Neural progenitor cell (in vitro differentiated cells): ENCODE data around the gene MAGI3. TPM values are rescaled to one million over a fixed set of nuclear protein-coding genes. Genes with fewer than 3 reads are reported as not detected.

Source experiments
- DNase-seq: peaks from one replicate; pipeline ENCODE4 v3.0.0-alpha.2; 2016; ENCODE audit warnings: low spot score
- H2AFZ ChIP-seq: fragments of 200-600 bp; sonication (generic); replicated peaks from 2 replicates; pipeline ENCODE4 v1.6.1; 2016; ENCODE audit warnings: antibody characterized with exemption
- H3F3A ChIP-seq: fragments of 200-600 bp; sonication (generic); 2 replicates; pipeline ENCODE4 v1.6.1; 2016; ENCODE audit warnings: antibody characterized with exemption, low read depth
- H3K27ac ChIP-seq: fragments of 200-600 bp; sonication (generic); 2 replicates; pipeline ENCODE4 v1.5.1; 2016; ENCODE audit warnings: mild to moderate bottlenecking
- H3K27me3 ChIP-seq: fragments of 200-600 bp; sonication (generic); 2 replicates; pipeline ENCODE4 v1.6.1; 2016; ENCODE audit warnings: mild to moderate bottlenecking, moderate library complexity
- H3K36me3 ChIP-seq: fragments of 200-600 bp; sonication (generic); 2 replicates; pipeline ENCODE4 v1.5.1; 2016
- H3K4me1 ChIP-seq: fragments of 200-600 bp; sonication (generic); 2 replicates; pipeline ENCODE4 v1.6.1; 2016; ENCODE audit warnings: mixed run types
- H3K4me2 ChIP-seq: fragments of 200-600 bp; sonication (generic); 2 replicates; pipeline ENCODE4 v1.6.1; 2016
- H3K4me3 ChIP-seq: fragments of 200-600 bp; sonication (generic); 2 replicates; pipeline ENCODE4 v1.5.1; 2016
- H3K79me2 ChIP-seq: fragments of 200-600 bp; sonication (generic); 2 replicates; pipeline ENCODE4 v1.6.1; 2016; ENCODE audit warnings: low read depth
- H3K9ac ChIP-seq: fragments of 200-600 bp; sonication (generic); 2 replicates; pipeline ENCODE4 v1.6.1; 2016
- H3K9me3 ChIP-seq: fragments of 200-600 bp; sonication (generic); 2 replicates; pipeline ENCODE4 v1.5.1; 2016; ENCODE audit warnings: low read depth
- H4K20me1 ChIP-seq: fragments of 200-600 bp; sonication (generic); 2 replicates; pipeline ENCODE4 v1.6.1; 2016; ENCODE audit warnings: low read depth
- H3K27ac Mint-ChIP-seq: 3 replicates; pipeline ENCODE4 v1.8.0; 2021; ENCODE audit warnings: mixed read lengths
- H3K27me3 Mint-ChIP-seq: 2 replicates; pipeline ENCODE4 v1.8.0; 2022; ENCODE audit warnings: low read depth, mild to moderate bottlenecking, inconsistent platforms, moderate library complexity, mixed read lengths; ENCODE audit not compliant: insufficient read depth
- H3K36me3 Mint-ChIP-seq: 3 replicates; pipeline ENCODE4 v1.8.0; 2021; ENCODE audit warnings: mixed read lengths
- H3K4me1 Mint-ChIP-seq: 3 replicates; pipeline ENCODE4 v1.8.0; 2021; ENCODE audit warnings: mixed read lengths
- H3K4me3 Mint-ChIP-seq: 3 replicates; pipeline ENCODE4 v1.8.0; 2021; ENCODE audit warnings: mild to moderate bottlenecking, moderate library complexity, mixed read lengths
- H3K9me3 Mint-ChIP-seq: 3 replicates; pipeline ENCODE4 v1.8.0; 2020; ENCODE audit warnings: mixed read lengths
- CTCF ChIP-seq: fragments of 200-600 bp; sonication (generic); IDR thresholded peaks from 2 replicates; pipeline ENCODE4 v1.5.1; 2017; ENCODE audit warnings: antibody characterized with exemption, mild to moderate bottlenecking
- EZH2 ChIP-seq: fragments of 200-600 bp; sonication (generic); IDR thresholded peaks from 2 replicates; pipeline ENCODE4 v1.6.1; 2017; ENCODE audit warnings: antibody characterized with exemption, mild to moderate bottlenecking, moderate library complexity
- EZH2phosphoT487 ChIP-seq: fragments of 200-600 bp; sonication (generic); IDR thresholded peaks from 2 replicates; pipeline ENCODE4 v1.6.1; 2017; ENCODE audit warnings: antibody characterized with exemption
- total RNA-seq: library from RNA; depleted of rRNA; stranded (reverse); fragments of >200 nt; gene quantifications from 2 replicates; pipeline ENCODE4 v1.2.3, GENCODE V29; 2015; ENCODE audit warnings: low replicate concordance

Gene MAGI3
- total RNA-seq, 1 donor from 2014 or later = 26.9 TPM

- H3K4me1 ChIP-seq = peaks cover 5% of the 10 kb centered on the region
- no peak overlapping the region for H3K27ac Mint-ChIP-seq
- no peak overlapping the region for H3K4me2 ChIP-seq
Observed at GRCh38 chr1:113659556-113659955, 269.2 kb downstream of the MAGI3 start.

GRCh38 chr1:113660088-113660487 is 269.8 kb downstream of the MAGI3 start:
- Mint-ChIP-seq H3K4me3 (no peak overlapping the region), H3K27ac (peak overlapping the region; percentile 13), H3K27me3 (no peaks in the 10 kb centered on the region), H3K36me3 (peaks cover 2% of the 10 kb centered on the region), H3K4me1 (peaks cover 18% of the 10 kb centered on the region), H3K9me3 (no peaks in the 10 kb centered on the region)
- DNase-seq = no peak
- H3K9ac ChIP-seq = no peak overlapping the region
- H3K27me3 ChIP-seq = no peaks in the 10 kb centered on the region
- no peak overlapping the region for H3K27ac ChIP-seq
- H2AFZ ChIP-seq = no peak overlapping the region
- TF ChIP-seq EZH2 (no peak), CTCF (no peak), EZH2phosphoT487 (no peak)
- H4K20me1 ChIP-seq = no peaks in the 10 kb centered on the region
- no peaks in the 10 kb centered on the region for H3F3A ChIP-seq
- H3K4me1 ChIP-seq = peaks cover 5% of the 10 kb centered on the region
- no peaks in the 10 kb centered on the region for H3K79me2 ChIP-seq
- no peak overlapping the region for H3K4me2 ChIP-seq
- no peaks in the 10 kb centered on the region for H3K9me3 ChIP-seq
- no peaks in the 10 kb centered on the region for H3K36me3 ChIP-seq
- no peak overlapping the region for H3K4me3 ChIP-seq

More at GRCh38 chr1:113659556-113659955, 269.2 kb downstream of the MAGI3 start:
- Histone ChIP-seq H3K36me3 (no peaks in the 10 kb centered on the region), H3K27me3 (no peaks in the 10 kb centered on the region), H3F3A (no peaks in the 10 kb centered on the region), H3K9ac (no peak overlapping the region), H2AFZ (no peak overlapping the region), H3K4me3 (no peak overlapping the region), H4K20me1 (no peaks in the 10 kb centered on the region), H3K79me2 (no peaks in the 10 kb centered on the region), H3K9me3 (no peaks in the 10 kb centered on the region), H3K27ac (no peak overlapping the region)
- Mint-ChIP-seq H3K27me3 (no peaks in the 10 kb centered on the region), H3K4me1 (peaks cover 18% of the 10 kb centered on the region), H3K4me3 (no peak overlapping the region), H3K9me3 (no peaks in the 10 kb centered on the region), H3K36me3 (peaks cover 2% of the 10 kb centered on the region)
- DNase-seq = no peak
- TF ChIP-seq EZH2 (no peak), EZH2phosphoT487 (no peak), CTCF (no peak)

DNA sequence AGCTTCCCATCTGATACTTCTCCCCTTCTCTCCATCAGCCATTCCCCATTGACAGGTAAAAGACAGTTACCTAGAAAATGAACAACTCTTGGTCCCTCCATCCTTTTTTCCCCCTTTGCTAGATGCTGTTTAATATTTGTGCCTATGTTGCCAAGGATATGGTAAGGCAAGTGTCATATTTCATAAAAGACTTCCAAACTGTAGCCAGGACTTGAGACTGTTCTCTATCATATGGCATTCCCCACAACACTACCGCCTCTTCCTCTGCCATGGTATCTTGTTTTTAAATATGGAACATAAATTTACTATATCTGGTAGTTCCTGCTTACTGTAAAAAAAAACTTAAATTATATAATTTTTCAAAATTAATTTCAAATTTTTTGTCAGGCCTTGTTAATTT is 271.8 kb downstream of the MAGI3 start:
- no peaks in the 10 kb centered on the region for H3F3A ChIP-seq
- H3K36me3 ChIP-seq = no peaks in the 10 kb centered on the region
- H3K36me3 Mint-ChIP-seq = peaks cover 12% of the 10 kb centered on the region
- H2AFZ ChIP-seq = no peak overlapping the region
- no peak overlapping the region for H3K4me2 ChIP-seq
- DNase-seq = no peak
- H3K27me3 ChIP-seq = no peaks in the 10 kb centered on the region
- H3K4me1 Mint-ChIP-seq = peaks cover 18% of the 10 kb centered on the region
- no peaks in the 10 kb centered on the region for H3K79me2 ChIP-seq
- H3K27ac Mint-ChIP-seq = no peak overlapping the region
- no peaks in the 10 kb centered on the region for H3K27me3 Mint-ChIP-seq
- H3K9me3 Mint-ChIP-seq = peaks cover 2% of the 10 kb centered on the region
- H4K20me1 ChIP-seq = no peaks in the 10 kb centered on the region
- H3K4me3 ChIP-seq = no peak overlapping the region
- TF ChIP-seq CTCF (no peak), EZH2 (no peak), EZH2phosphoT487 (no peak)
- H3K4me1 ChIP-seq = peaks cover 5% of the 10 kb centered on the region
- H3K27ac ChIP-seq = no peak overlapping the region
- H3K9me3 ChIP-seq = no peaks in the 10 kb centered on the region
- no peak overlapping the region for H3K4me3 Mint-ChIP-seq
- H3K9ac ChIP-seq = no peak overlapping the region
